HCEC 1CT (cell line): ENCODE measurements around the gene HDC.

ENCODE experiments used
- DNase-seq: peaks from one replicate; pipeline ENCODE4 v3.0.0-alpha.2; 2017

The HDC gene

GRCh38 chr15:50252556-50252955, 13.0 kb downstream of the HDC start:
- no peak for DNase-seq

- no peak for DNase-seq
These were observed 13.8 kb downstream of the HDC start for GRCh38 chr15:50251638-50252182.

- DNase-seq, result no peak
These were observed 14.6 kb downstream of the HDC start for GRCh38 chr15:50250760-50251394.

- DNase-seq, result no peak
These were observed 15.8 kb downstream of the HDC start for GRCh38 chr15:50249704-50250103.

- peak; percentile 19 for DNase-seq
These were observed 16.4 kb downstream of the HDC start for GRCh38 chr15:50248994-50249582.

- DNase-seq, result no peak
These were observed 17.5 kb downstream of the HDC start for GRCh38 chr15:50247819-50248655.

- no peak for DNase-seq
These were observed 18.9 kb downstream of the HDC start for GRCh38 chr15:50246631-50247030.

- no peak for DNase-seq
These were observed 20.4 kb downstream of the HDC start for GRCh38 chr15:50244959-50245624.

- no peak for DNase-seq
These were observed 21.4 kb downstream of the HDC start for GRCh38 chr15:50244153-50244552.

- peak; percentile 71 for DNase-seq
These were observed 23.7 kb downstream of the HDC start for GRCh38 chr15:50241684-50242450.

GRCh38 chr15:50238255-50238654, 27.3 kb downstream of the HDC start:
- DNase-seq, result no peak

- no peak for DNase-seq
These were observed 29.1 kb downstream of the HDC start for GRCh38 chr15:50236433-50236832.

- DNase-seq, result no peak
These were observed 29.7 kb downstream of the HDC start for GRCh38 chr15:50235794-50236193.

GRCh38 chr15:50234764-50235163, 30.8 kb downstream of the HDC start:
- no peak for DNase-seq

GRCh38 chr15:50233192-50233736, 32.3 kb downstream of the HDC start:
- DNase-seq, result no peak

- DNase-seq, result no peak
These were observed 32.7 kb downstream of the HDC start for GRCh38 chr15:50232791-50233190.

- DNase-seq, result no peak
These were observed 33.8 kb downstream of the HDC start for GRCh38 chr15:50231761-50232160.

GRCh38 chr15:50229336-50229735, 36.2 kb downstream of the HDC start:
- no peak for DNase-seq

GRCh38 chr15:50228866-50229265, 36.7 kb downstream of the HDC start:
- no peak for DNase-seq

GRCh38 chr15:50227076-50227475, 38.5 kb downstream of the HDC start:
- peak; percentile 26 for DNase-seq

- DNase-seq, result no peak
These were observed 39.6 kb downstream of the HDC start for GRCh38 chr15:50225938-50226337.

- no peak for DNase-seq
These were observed 40.5 kb downstream of the HDC start for GRCh38 chr15:50225057-50225456.
